ENCODE data around the gene AKR1E2. TPM values are rescaled to one million over a fixed set of nuclear protein-coding genes. Genes with fewer than 3 reads are reported as not detected.

AKR1E2 gene
- total and polyA plus RNA-seq, 2 of the 8 experiments (the other 6 are each of a cell fraction or from before 2014, with no cell fraction given): 2.6 to 3.5 TPM

- no peak overlapping the region for H4K5ac ChIP-seq (ENCODE audit: insufficient read length, low read depth, low read length)
- H3K23me2 ChIP-seq (ENCODE audit: low read depth, low read length): no peaks in the 10 kb centered on the region
- no peaks in the 10 kb centered on the region for H3K27me3 ChIP-seq (replicated peaks in 1 of 4; ENCODE audit: control insufficient read depth in 3 of 4, extremely low read depth in 1 of 4, insufficient read depth in 3 of 4, low read length in 3 of 4)
- H3K9me3 ChIP-seq (ENCODE audit: insufficient read depth in 2 of 2, low read depth in 1 of 2, low read length in 1 of 2): no peaks in the 10 kb centered on the region
- H4K8ac ChIP-seq (ENCODE audit: extremely low read depth, insufficient read depth, low read length): no peak overlapping the region
- H4K20me1 ChIP-seq (replicated peaks in 1 of 2; ENCODE audit: control insufficient read depth in 1 of 2, insufficient read depth in 2 of 2, low read length in 2 of 2): no peaks in the 10 kb centered on the region
- no peak overlapping the region for H3K9ac ChIP-seq (replicated peaks in 1 of 4; ENCODE audit: extremely low read depth in 1 of 4, low read depth in 3 of 4, low read length in 3 of 4)
- H3K23ac ChIP-seq (ENCODE audit: insufficient read length): no peak overlapping the region
- H3K18ac ChIP-seq (ENCODE audit: extremely low read depth, low read length): no peak overlapping the region
- no peak overlapping the region for H2AK5ac ChIP-seq (ENCODE audit: low read depth, low read length)
- no peak overlapping the region for H3K27ac ChIP-seq (ENCODE audit: low read depth, low read length)
- WGBS, 2 experiments (ENCODE audit: extremely low coverage in 1 of 2, insufficient coverage in 1 of 2, insufficient read length in 1 of 2, insufficient replicate concordance in 2 of 2, low coverage in 1 of 2, low lambda C conversion rate in 2 of 2, missing lambda C conversion rate in 1 of 2): 75% methylated on average over 2 of the region's 2 CpGs; no CpG with 5 or more reads in 1 of the 2 experiments
- no peak overlapping the region for H3K4me3 ChIP-seq (ENCODE audit: extremely low read depth in 1 of 4, insufficient read depth in 2 of 4, low read depth in 3 of 4, low read length in 4 of 4)
- no peaks in the 10 kb centered on the region for H3K79me2 ChIP-seq (ENCODE audit: control insufficient read depth in 1 of 2, insufficient read depth in 2 of 2, low read length in 2 of 2)
- POLR2A ChIA-PET (ENCODE audit: partially characterized antibody): no interaction called here
- H3K4me2 ChIP-seq (ENCODE audit: insufficient read depth in 1 of 2, low read depth in 2 of 2, low read length in 2 of 2): no peak overlapping the region
- no peak overlapping the region for H3K56ac ChIP-seq (replicated peaks; ENCODE audit: insufficient read length, low read depth, low read length)
- no peak overlapping the region for H2BK5ac ChIP-seq (ENCODE audit: low read depth, low read length)
- no peak overlapping the region for H2BK12ac ChIP-seq (ENCODE audit: low read depth, low read length)
- H3K14ac ChIP-seq (ENCODE audit: insufficient read length): no peak overlapping the region
- DNase-seq (ENCODE audit: low read depth in 1 of 2, low spot score in 2 of 2) (no peak), FAIRE-seq (no peak)
- H3K4ac ChIP-seq (replicated peaks; ENCODE audit: insufficient read length, low read depth, low read length): no peak overlapping the region
- CTCF ChIA-PET (ENCODE audit: partially characterized antibody): interaction anchor here (0.7 to 1.4 kb wide), 2 partner anchors 11 to 479 kb away, joined by 3 to 4 read pairs; no protein-coding TSS in a partner anchor
- H2BK120ac ChIP-seq (replicated peaks; ENCODE audit: low read depth, low read length): no peak overlapping the region
- no peaks in the 10 kb centered on the region for H3K79me1 ChIP-seq (ENCODE audit: low read depth, low read length)
- no peak overlapping the region for H2AFZ ChIP-seq (ENCODE audit: low read length)
- H3K36me3 ChIP-seq (ENCODE audit: control insufficient read depth in 2 of 4, insufficient read depth in 4 of 4, low read length in 3 of 4): no peaks in the 10 kb centered on the region
- no peak overlapping the region for H2BK15ac ChIP-seq (ENCODE audit: low read length)
- H4K91ac ChIP-seq (replicated peaks; ENCODE audit: insufficient read length, low read length): no peak overlapping the region
- H3K4me1 ChIP-seq (replicated peaks in 1 of 4; ENCODE audit: control insufficient read depth in 3 of 4, insufficient read depth in 4 of 4, low read length in 3 of 4): no peaks in the 10 kb centered on the region; a peak in 1 of 7 replicates
- no peak overlapping the region for H2BK20ac ChIP-seq (ENCODE audit: low read length)
- TF ChIP-seq SAP30 (IDR thresholded peaks at IDR 0.05; ENCODE audit: insufficient read depth, insufficient replicate concordance, low read length): no peak
- no peak for TF ChIP-seq TCF12 (IDR thresholded peaks at IDR 0.05; ENCODE audit: low read depth, low read length)
- no peak for TF ChIP-seq EZH2 (IDR thresholded peaks at IDR 0.05; ENCODE audit: low read depth, low read length, severe bottlenecking)
- no peak for TF ChIP-seq RNF2 (IDR thresholded peaks at IDR 0.05; ENCODE audit: borderline replicate concordance, low read depth, low read length, missing control alignments, poor library complexity, severe bottlenecking)
- TF ChIP-seq NRF1 (IDR thresholded peaks at IDR 0.05; ENCODE audit: low read depth, low read length): no peak
- TF ChIP-seq SP2 (IDR thresholded peaks at IDR 0.05; ENCODE audit: low read length): no peak
- TF ChIP-seq ASH2L (IDR thresholded peaks at IDR 0.05; ENCODE audit: low read length): no peak
- TF ChIP-seq CBX8 (IDR thresholded peaks at IDR 0.05; ENCODE audit: borderline replicate concordance, low read depth, low read length): no peak
- TF ChIP-seq SUZ12 (IDR thresholded peaks at IDR 0.05; ENCODE audit: low read length): no peak
- TF ChIP-seq USF2 (IDR thresholded peaks at IDR 0.05; ENCODE audit: low read length): no peak
- no peak for TF ChIP-seq CEBPB (IDR thresholded peaks at IDR 0.05; ENCODE audit: low read depth, low read length)
- no peak for TF ChIP-seq CTBP2 (IDR thresholded peaks at IDR 0.05; ENCODE audit: borderline replicate concordance, insufficient read depth, insufficient read length, low read length)
- no peak for TF ChIP-seq TAF1 (IDR thresholded peaks at IDR 0.05; ENCODE audit: low read depth, low read length)
Measured at GRCh38 chr10:4803822-4804221, 22.2 kb upstream of the AKR1E2 start.
